Measurements from ENCODE around the gene MBOAT7. TPM values are rescaled to one million over a fixed set of nuclear protein-coding genes. Genes with fewer than 3 reads are reported as not detected.
A peak's percentile ranks its signal among the peaks of the same experiment; 100 is the strongest.

Gene MBOAT7
- total and polyA plus RNA-seq, 7 experiments from 2014 or later = 11.3 to 79.4 (median 34.5) TPM

GRCh38 chr19:54164369-54165068 is 24.9 kb downstream of the MBOAT7 start:
- Histone ChIP-seq H3K9me3 (ENCODE audit: control insufficient read depth in 2 of 3, low read length in 3 of 3) (no peaks in the 10 kb centered on the region), H3K27ac (ENCODE audit: low read depth, low read length) (no peak overlapping the region), H3K27me3 (ENCODE audit: control insufficient read depth in 2 of 2, insufficient read depth in 2 of 2, low read length in 2 of 2) (no peaks in the 10 kb centered on the region), H3K4me3 (ENCODE audit: low read length) (no peak overlapping the region), H3K4me1 (ENCODE audit: control insufficient read depth in 2 of 2, insufficient read depth in 2 of 2, low read length in 2 of 2) (peaks cover 17 to 31% of the 10 kb centered on the region in 2 donors), H3K36me3 (ENCODE audit: control insufficient read depth in 2 of 3, insufficient read depth in 3 of 3, low read length in 3 of 3) (peaks cover 0 to under 1% (median 0%) of the 10 kb centered on the region in 3 experiments)
- peaks cover 29 to 55% (median 45%) of the 10 kb centered on the region in 7 donors for H3K4me1 Mint-ChIP-seq
- peaks cover 0 to 2% (median 0%) of the 10 kb centered on the region in 5 donors for H3K36me3 Mint-ChIP-seq
- H3K4me3 Mint-ChIP-seq = peak overlapping the region; percentile 27 to 95 (median 58)
- ATAC-seq (peak; percentile 16), DNase-seq (peak in 2 of 9 donors; percentile 50 to 86)
- ChIA-PET CTCF (interaction anchor here (0.9 kb wide), 1 partner anchor 67 kb away, joined by 3 read pairs; no protein-coding TSS in a partner anchor), POLR2A (interaction anchor here (0.9 to 1.2 kb wide), 3 partner anchors 25 to 35 kb away, joined by 3 read pairs; partner anchors contain the start of genes MBOAT7 and RPS9)
- intact Hi-C loops (cut with micrococcal nuclease) = loop anchor here in 1 of 2 donors (10.0 kb wide), 1 partner anchor 1490 kb away; the partner anchor contains the start of gene U2AF2
- no peaks in the 10 kb centered on the region for H3K27me3 Mint-ChIP-seq
- peak overlapping the region in 2 of 9 donors; percentile 21 to 49 for H3K27ac Mint-ChIP-seq
- peaks cover 0 to 5% (median 0%) of the 10 kb centered on the region in 11 donors for H3K9me3 Mint-ChIP-seq

- peaks cover 0 to 9% (median 0%) of the 10 kb centered on the region in 11 donors for H3K9me3 Mint-ChIP-seq
Measured at GRCh38 chr19:54162884-54163283, 26.5 kb downstream of the MBOAT7 start.

GRCh38 chr19:54162241-54162805 is 27.1 kb downstream of the MBOAT7 start:
- intact Hi-C loops (cut with micrococcal nuclease) = loop anchor here in 1 of 2 donors (1.0 to 10.0 kb wide), 3 partner anchors 28 to 1492 kb away; partner anchors contain the start of genes RPS9 and U2AF2
- H3K4me3 ChIP-seq (ENCODE audit: low read length) = peak overlapping the region; percentile 53
- no peaks in the 10 kb centered on the region for H3K27me3 Mint-ChIP-seq
- CTCF ChIA-PET = no interaction called here
- POLR2A ChIA-PET = interaction anchor here (0.5 to 1.1 kb wide), 3 partner anchors 27 to 40 kb away, joined by 3 read pairs; partner anchors contain the start of genes MBOAT7 and RPS9
- peak; percentile 37 for ATAC-seq
- peak overlapping the region; percentile 40 to 92 (median 68) for H3K27ac Mint-ChIP-seq
- peaks cover 0 to 9% (median 0%) of the 10 kb centered on the region in 11 donors for H3K9me3 Mint-ChIP-seq
- H3K4me1 ChIP-seq (ENCODE audit: control insufficient read depth in 2 of 2, insufficient read depth in 2 of 2, low read length in 2 of 2) = peaks cover 26 to 40% of the 10 kb centered on the region in 2 donors
- peaks cover 0 to 14% (median 6%) of the 10 kb centered on the region in 3 experiments for H3K36me3 ChIP-seq (ENCODE audit: control insufficient read depth in 2 of 3, insufficient read depth in 3 of 3, low read length in 3 of 3)
- H3K4me3 Mint-ChIP-seq = peak overlapping the region; percentile 80 to 98 (median 94)
- H3K36me3 Mint-ChIP-seq = peaks cover 0 to 4% (median 0%) of the 10 kb centered on the region in 5 donors
- H3K27ac ChIP-seq (ENCODE audit: low read depth, low read length) = no peak overlapping the region
- no peaks in the 10 kb centered on the region for H3K9me3 ChIP-seq (ENCODE audit: control insufficient read depth in 2 of 3, low read length in 3 of 3)
- H3K27me3 ChIP-seq (ENCODE audit: control insufficient read depth in 2 of 2, insufficient read depth in 2 of 2, low read length in 2 of 2) = no peaks in the 10 kb centered on the region
- H3K4me1 Mint-ChIP-seq = peaks cover 40 to 71% (median 55%) of the 10 kb centered on the region in 7 donors
- DNase-seq = peak; percentile 64 to 84 (median 80)

More at GRCh38 chr19:54162884-54163283, 26.5 kb downstream of the MBOAT7 start:
- no peaks in the 10 kb centered on the region for H3K27me3 ChIP-seq (ENCODE audit: control insufficient read depth in 2 of 2, insufficient read depth in 2 of 2, low read length in 2 of 2)
- peak overlapping the region; percentile 53 for H3K4me3 ChIP-seq (ENCODE audit: low read length)
- H3K27ac Mint-ChIP-seq = peak overlapping the region in 8 of 9 donors; percentile 40 to 88 (median 71)
- peak overlapping the region; percentile 80 to 98 (median 94) for H3K4me3 Mint-ChIP-seq
- intact Hi-C loops (cut with micrococcal nuclease) = loop anchor here in 1 of 2 donors (1.0 to 10.0 kb wide), 3 partner anchors 27 to 1492 kb away; partner anchors contain the start of genes RPS9 and U2AF2
- H3K27ac ChIP-seq (ENCODE audit: low read depth, low read length) = no peak overlapping the region
- ChIA-PET POLR2A (interaction anchor here (0.5 to 1.1 kb wide), 3 partner anchors 26 to 40 kb away, joined by 3 read pairs; partner anchors contain the start of genes MBOAT7 and RPS9), CTCF (no interaction called here)
- H3K4me1 ChIP-seq (ENCODE audit: control insufficient read depth in 2 of 2, insufficient read depth in 2 of 2, low read length in 2 of 2) = peaks cover 26 to 39% of the 10 kb centered on the region in 2 donors
- H3K36me3 Mint-ChIP-seq = peaks cover 0 to 4% (median 0%) of the 10 kb centered on the region in 5 donors
- no peak for ATAC-seq
- H3K36me3 ChIP-seq (ENCODE audit: control insufficient read depth in 2 of 3, insufficient read depth in 3 of 3, low read length in 3 of 3) = peaks cover 0 to 9% (median 4%) of the 10 kb centered on the region in 3 experiments
- no peaks in the 10 kb centered on the region for H3K27me3 Mint-ChIP-seq
- no peaks in the 10 kb centered on the region for H3K9me3 ChIP-seq (ENCODE audit: control insufficient read depth in 2 of 3, low read length in 3 of 3)
- peaks cover 40 to 71% (median 55%) of the 10 kb centered on the region in 7 donors for H3K4me1 Mint-ChIP-seq
- DNase-seq = no peak

- Histone ChIP-seq H3K4me1 (ENCODE audit: control insufficient read depth in 2 of 2, insufficient read depth in 2 of 2, low read length in 2 of 2) (peaks cover 26 to 43% of the 10 kb centered on the region in 2 donors), H3K36me3 (ENCODE audit: control insufficient read depth in 2 of 3, insufficient read depth in 3 of 3, low read length in 3 of 3) (peaks cover 8 to 29% (median 17%) of the 10 kb centered on the region in 3 experiments), H3K27ac (ENCODE audit: low read depth, low read length) (peak overlapping the region; percentile 83), H3K27me3 (ENCODE audit: control insufficient read depth in 2 of 2, insufficient read depth in 2 of 2, low read length in 2 of 2) (no peaks in the 10 kb centered on the region), H3K4me3 (ENCODE audit: low read length) (peak overlapping the region; percentile 70), H3K9me3 (ENCODE audit: control insufficient read depth in 2 of 3, low read length in 3 of 3) (no peaks in the 10 kb centered on the region)
- peaks cover 5 to 9% (median 7%) of the 10 kb centered on the region in 5 donors for H3K36me3 Mint-ChIP-seq
- ATAC-seq (no peak), DNase-seq (no peak)
- H3K9me3 Mint-ChIP-seq = peaks cover 0 to 9% (median 0%) of the 10 kb centered on the region in 11 donors
- H3K27me3 Mint-ChIP-seq = no peaks in the 10 kb centered on the region
- intact Hi-C loops (cut with micrococcal nuclease) = loop anchor here in 1 of 2 donors (10.0 kb wide), 1 partner anchor 1494 kb away; the partner anchor contains the start of gene U2AF2
- H3K4me1 Mint-ChIP-seq = peaks cover 46 to 85% (median 66%) of the 10 kb centered on the region in 7 donors
- ChIA-PET CTCF (no interaction called here), POLR2A (interaction anchor here (0.6 to 11.2 kb wide), 5 partner anchors 14 to 1060 kb away, joined by 3 to 173 read pairs (median 19); partner anchors contain the start of genes CNOT3, MBOAT7, RPS9 and TSEN34)
- H3K4me3 Mint-ChIP-seq = peak overlapping the region in 9 of 10 donors; percentile 68 to 100 (median 96)
- peak overlapping the region; percentile 62 to 100 (median 98) for H3K27ac Mint-ChIP-seq
Measured at GRCh38 chr19:54160854-54161253, 28.5 kb downstream of the MBOAT7 start.

- peak overlapping the region; percentile 83 for H3K27ac ChIP-seq (ENCODE audit: low read depth, low read length)
- H3K9me3 Mint-ChIP-seq = peaks cover 0 to 9% (median 0%) of the 10 kb centered on the region in 11 donors
- peaks cover 5 to 10% (median 7%) of the 10 kb centered on the region in 5 donors for H3K36me3 Mint-ChIP-seq
- DNase-seq = peak in 1 of 9 donors; percentile 13
- H3K4me1 Mint-ChIP-seq = peaks cover 46 to 88% (median 65%) of the 10 kb centered on the region in 7 donors
- ATAC-seq = no peak
- H3K4me1 ChIP-seq (ENCODE audit: control insufficient read depth in 2 of 2, insufficient read depth in 2 of 2, low read length in 2 of 2) = peaks cover 28 to 48% of the 10 kb centered on the region in 2 donors
- ChIA-PET POLR2A (interaction anchor here (0.6 to 11.2 kb wide), 12 partner anchors 10 to 1059 kb away, joined by 3 to 173 read pairs (median 9); partner anchors contain the start of genes CNOT3, MBOAT7, PRPF31 and RPS9), CTCF (interaction anchor here (1.1 to 2.4 kb wide), 4 partner anchors 23 to 72 kb away, joined by 3 to 7 read pairs (median 4); partner anchors contain the start of genes CNOT3 and MBOAT7)
- peak overlapping the region; percentile 95 to 100 (median 99) for H3K27ac Mint-ChIP-seq
- H3K4me3 Mint-ChIP-seq = peak overlapping the region; percentile 91 to 100 (median 98)
- H3K27me3 Mint-ChIP-seq = no peaks in the 10 kb centered on the region
- peak overlapping the region; percentile 70 for H3K4me3 ChIP-seq (ENCODE audit: low read length)
- H3K36me3 ChIP-seq (ENCODE audit: control insufficient read depth in 2 of 3, insufficient read depth in 3 of 3, low read length in 3 of 3) = peaks cover 10 to 35% (median 18%) of the 10 kb centered on the region in 3 experiments
- intact Hi-C loops (cut with micrococcal nuclease) = loop anchor here in 1 of 2 donors (10.0 kb wide), 1 partner anchor 1495 kb away; the partner anchor contains the start of gene U2AF2
- H3K9me3 ChIP-seq (ENCODE audit: control insufficient read depth in 2 of 3, low read length in 3 of 3) = no peaks in the 10 kb centered on the region
- no peaks in the 10 kb centered on the region for H3K27me3 ChIP-seq (ENCODE audit: control insufficient read depth in 2 of 2, insufficient read depth in 2 of 2, low read length in 2 of 2)
Measured at GRCh38 chr19:54160182-54160811, 29.1 kb downstream of the MBOAT7 start.
